K562 (cell line): ENCODE results near the gene INSYN2B. TPM values are rescaled to one million over a fixed set of nuclear protein-coding genes. Genes with fewer than 3 reads are reported as not detected.

Experiments used
- ATAC-seq: fragments of 200-7000 bp; cut with Tn5 transposase; 3 replicates; pipeline ENCODE4 v1.9.1; 2020; ENCODE audit warnings: moderate library complexity
- BruUV-seq: library from RNA; stranded (reverse); fragments of 400-500 nt; replicated peaks from 2 replicates; lab custom pipeline; 2021; lab: Mats Ljungman, UMichigan
- CTCF ChIA-PET: fragments of 300-600 bp; formaldehyde crosslinking; extraction: SDS; loops from one replicate; lab custom pipeline; 2021; ENCODE audit warnings: low intra/inter-chr PET ratio; lab: Yijun Ruan, JAX
- POLR2A ChIA-PET: fragments of 300-600, 350-650 bp; sonication (Branson Sonifier 250); formaldehyde crosslinking; extraction: SDS; loops from one replicate; lab custom pipeline; 2021; ENCODE audit warnings: antibody characterized with exemption, inconsistent platforms; lab: Yijun Ruan, JAX
- DNase-seq, 4 experiments: peaks; one replicate each; pipeline versions ENCODE4 v3.0.0 to v3.0.0-alpha.2; 2011 to 2018; ENCODE audit warnings: low spot score in 3 of 4, mixed read lengths in 3 of 4; ENCODE audit errors: extremely low read depth in 1 of 4
- FAIRE-seq: peaks from 2 replicates; lab custom pipeline; 2011; peaks lifted over from hg19 to GRCh38; lab: Jason Lieb, UNC
- H2AFZ ChIP-seq: 2 replicates; pipeline ENCODE4 v1.6.0; 2011; ENCODE audit warnings: low read depth, low read length, control low read depth, inconsistent platforms
- H3K27ac ChIP-seq: fragments of 200-600 bp; 3 replicates; pipeline ENCODE4 v1.8.0; 2011; ENCODE audit warnings: low read depth, mild to moderate bottlenecking, control low read depth, inconsistent platforms, low read length, moderate library complexity, mixed read lengths; ENCODE audit errors: extremely low read depth
- H3K27me3 ChIP-seq, 2 experiments: fragments of 300-600 bp in 1 of 2; 2 replicates in 1 of 2; 3 replicates in 1 of 2; pipeline versions ENCODE4 v1.6.0 to v1.8.0; 2011; ENCODE audit warnings: inconsistent platforms in 2 of 2, low read length in 2 of 2, mild to moderate bottlenecking in 1 of 2, mixed read lengths in 1 of 2, moderate library complexity in 1 of 2; ENCODE audit not compliant: control insufficient read depth in 2 of 2, insufficient read depth in 2 of 2
- H3K36me3 ChIP-seq: fragments of 300-600 bp; 3 replicates; pipeline ENCODE4 v1.8.0; 2011; ENCODE audit warnings: mild to moderate bottlenecking, low read length, inconsistent platforms; ENCODE audit not compliant: control insufficient read depth, insufficient read depth
- H3K4me1 ChIP-seq, 2 experiments: fragments of 200-600 bp in 1 of 2; replicated peaks in 1 of 2; 2 replicates in 1 of 2; 3 replicates in 1 of 2; pipeline versions ENCODE4 v1.5.1 to v1.8.0; 2011; ENCODE audit warnings: inconsistent platforms in 2 of 2, low read length in 2 of 2, mild to moderate bottlenecking in 1 of 2, mixed read lengths in 1 of 2, moderate library complexity in 1 of 2; ENCODE audit not compliant: control insufficient read depth in 2 of 2, insufficient read depth in 2 of 2
- H3K4me2 ChIP-seq: 2 replicates; pipeline ENCODE4 v1.6.1; 2011; ENCODE audit warnings: low read length, control low read depth, inconsistent platforms, mixed read lengths; ENCODE audit not compliant: insufficient read depth
- H3K4me3 ChIP-seq: fragments of 200-600 bp; sonication (generic), shearing (Covaris generic); 2 replicates; pipeline ENCODE4 v1.5.1; 2016; ENCODE audit warnings: control low read depth, inconsistent platforms
- H3K79me2 ChIP-seq: fragments of 200-600 bp; 3 replicates; pipeline ENCODE4 v1.8.0; 2011; ENCODE audit warnings: low read length, inconsistent platforms; ENCODE audit not compliant: control insufficient read depth, insufficient read depth
- H3K9ac ChIP-seq, 2 experiments: 2 replicates each; pipeline versions ENCODE4 v1.6.0 to v1.6.1; 2011; ENCODE audit warnings: low read depth in 2 of 2, low read length in 2 of 2, control low read depth in 1 of 2, inconsistent platforms in 1 of 2, mild to moderate bottlenecking in 1 of 2, mixed read lengths in 1 of 2; ENCODE audit not compliant: insufficient read depth in 1 of 2
- H3K9me1 ChIP-seq: one replicate; pipeline ENCODE4 v1.6.0; 2011; ENCODE audit warnings: inconsistent platforms, mild to moderate bottlenecking, low read length, moderate library complexity; ENCODE audit not compliant: control insufficient read depth, insufficient read depth
- H3K9me3 ChIP-seq: replicated peaks from 2 replicates; pipeline ENCODE4 v1.5.1; 2011; ENCODE audit warnings: low read depth, low read length, inconsistent platforms; ENCODE audit not compliant: control insufficient read depth, insufficient read depth
- H4K20me1 ChIP-seq: replicated peaks from 2 replicates; pipeline ENCODE4 v1.6.1; 2011; ENCODE audit warnings: low read length, inconsistent platforms, mixed read lengths; ENCODE audit not compliant: control insufficient read depth, insufficient read depth
- EP400 ChIP-seq: fragments of 450-650 bp; IDR thresholded peaks from 2 replicates; pipeline ENCODE4 v1.6.1; 2017; ENCODE audit warnings: antibody characterized with exemption, mild to moderate bottlenecking, moderate library complexity
- HDGF ChIP-seq: fragments of 450-650 bp; IDR thresholded peaks from 2 replicates; pipeline ENCODE4 v1.6.1; 2016
- HMGN3 ChIP-seq: IDR thresholded peaks from 2 replicates; pipeline ENCODE4 v1.6.1; 2011; ENCODE audit warnings: borderline replicate concordance, low read depth, mild to moderate bottlenecking, mixed read lengths, low read length; ENCODE audit not compliant: insufficient read length; ENCODE audit errors: extremely low read depth
- NCOA1 ChIP-seq: fragments of 450-650 bp; IDR thresholded peaks from 2 replicates; pipeline ENCODE4 v1.6.1; 2016; ENCODE audit warnings: low read depth
- SIX5 ChIP-seq, 2 experiments: IDR thresholded peaks; 2 replicates each; pipeline ENCODE4 v1.6.1; 2011; ENCODE audit warnings: low read length in 2 of 2, borderline replicate concordance in 1 of 2, low read depth in 1 of 2, mild to moderate bottlenecking in 1 of 2, moderate library complexity in 1 of 2; ENCODE audit not compliant: insufficient read depth in 1 of 2
- ZBTB7A ChIP-seq: IDR thresholded peaks from 2 replicates; pipeline ENCODE4 v1.6.1; 2011; ENCODE audit warnings: low read depth, mild to moderate bottlenecking, low read length, moderate library complexity, borderline replicate concordance; ENCODE audit not compliant: control insufficient read depth
- ZNF318 ChIP-seq, 2 experiments: fragments of 450-650 bp; IDR thresholded peaks; 2 replicates each; pipeline ENCODE4 v1.6.1; 2016; ENCODE audit warnings: mild to moderate bottlenecking in 2 of 2, borderline replicate concordance in 1 of 2, low read depth in 1 of 2, moderate library complexity in 1 of 2
- ZNF785 ChIP-seq: fragments of 250-450 bp; sonication (Bioruptor Pico); IDR thresholded peaks from 2 replicates; pipeline ENCODE4 v1.4.0; 2020; ENCODE audit warnings: mild to moderate bottlenecking
- WGBS: fragments of 100-300 bp; shearing (Covaris generic); methylation state at CpG from one replicate; pipeline ENCODE4 v1.1.6; 2016; ENCODE audit warnings: low coverage, mixed read lengths; ENCODE audit not compliant: insufficient coverage; ENCODE audit errors: missing lambda C conversion rate; 5-methylcytosine and 5-hydroxymethylcytosine counted together
- in situ Hi-C: fragments of 300-500 bp; cut with MboI; formaldehyde crosslinking; loops from 4 replicates; pipeline ENCODE4 v1.15.0; 2018; ENCODE audit warnings: inconsistent platforms, mixed read lengths
- intact Hi-C: fragments of 100-400 bp; cut with micrococcal nuclease; formaldehyde crosslinking; loops from 2 replicates; pipeline ENCODE4 v1.14.2; 2022
- polyA plus RNA-seq, 8 experiments: library from polyadenylated mRNA; depleted of rRNA in 4 of 8; stranded (reverse) in 5 of 8; unstranded in 3 of 8; fragments of >200 nt; fragmentation: Nextera tagmentation in 2 of 8; fragmentation: Illumina TruSeq in 1 of 8; extraction: Ambion mirVana in 2 of 8; extraction: Trizol in 1 of 8; gene quantifications; 2 replicates each; pipeline versions ENCODE4 v1.2.1 to v1.2.3, GENCODE V29; 2011 to 2014; ENCODE audit warnings: inconsistent platforms in 1 of 8, missing spikeins in 1 of 8
- total RNA-seq, 7 experiments: library from RNA; depleted of rRNA in 6 of 7; stranded (reverse); fragments of >200 nt in 6 of 7; fragmentation: Illumina TruSeq in 2 of 7; extraction: Trizol in 2 of 7; gene quantifications; 2 replicates each; pipeline versions ENCODE4 v1.2.1 to v1.2.3, GENCODE V29; 2011 to 2021; ENCODE audit warnings: low replicate concordance in 1 of 7
- TF ChIP-seq, protein P1 (sequence below), 2 experiments: fragments of 450-650 bp in 1 of 2; sonication (generic) in 1 of 2; formaldehyde crosslinking; conservative IDR thresholded peaks; 2 replicates each; pipeline versions ENCODE4 v1.4.0 to v1.8.1; 2020 to 2022; ENCODE audit warnings: mild to moderate bottlenecking in 1 of 2, missing genetic modification reagents in 1 of 2

Gene INSYN2B
- total and polyA plus RNA-seq, 9 of the 15 experiments (the other 6 are each of a cell fraction or from before 2014, with no cell fraction given), result not detected

- TF ChIP-seq ZBTB7A (no peak), HMGN3 (no peak)
- TF ChIP-seq, all 486 proteins: peak for 0
Observed at GRCh38 chr5:170011751-170012150, 31.5 kb upstream of the INSYN2B start (continued).

GRCh38 chr5:170010595-170010994, 30.3 kb upstream of the INSYN2B start:
- H3K4me2 ChIP-seq, result no peak overlapping the region
- no TSS peak for BruUV-seq
- WGBS, result 5% methylated on average over 4 of the region's 4 CpGs
- ChIA-PET CTCF (no interaction called here), POLR2A (interaction anchor here (0.8 to 1.3 kb wide), 2 partner anchors 19 to 25 kb away, joined by 3 read pairs; no protein-coding TSS in a partner anchor)
- H3K9me3 ChIP-seq, result no peaks in the 10 kb centered on the region
- H3K27ac ChIP-seq, result no peak overlapping the region
- ATAC-seq (no peak), FAIRE-seq (no peak), DNase-seq (no peak)
- intact Hi-C loops (no loop called here), in situ Hi-C loops (no loop called here)
- no peak overlapping the region for H2AFZ ChIP-seq
- H3K79me2 ChIP-seq, result no peaks in the 10 kb centered on the region
- H3K4me1 ChIP-seq, result no peaks in the 10 kb centered on the region
- no peaks in the 10 kb centered on the region for H3K9me1 ChIP-seq
- H3K36me3 ChIP-seq, result no peaks in the 10 kb centered on the region
- H3K27me3 ChIP-seq, result no peaks in the 10 kb centered on the region
- H3K4me3 ChIP-seq, result no peak overlapping the region
- H3K9ac ChIP-seq, result no peak overlapping the region
- H4K20me1 ChIP-seq, result no peaks in the 10 kb centered on the region
- no peak for TF ChIP-seq HDGF
- TF ChIP-seq, protein P1, sequence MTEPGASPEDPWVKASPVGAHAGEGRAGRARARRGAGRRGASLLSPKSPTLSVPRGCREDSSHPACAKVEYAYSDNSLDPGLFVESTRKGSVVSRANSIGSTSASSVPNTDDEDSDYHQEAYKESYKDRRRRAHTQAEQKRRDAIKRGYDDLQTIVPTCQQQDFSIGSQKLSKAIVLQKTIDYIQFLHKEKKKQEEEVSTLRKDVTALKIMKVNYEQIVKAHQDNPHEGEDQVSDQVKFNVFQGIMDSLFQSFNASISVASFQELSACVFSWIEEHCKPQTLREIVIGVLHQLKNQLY (CRISPR knock-in tag; conservative IDR thresholded peaks at IDR 0.05), result no peak
- no peak for TF ChIP-seq EP400
- TF ChIP-seq NCOA1, result no peak
- no peak for TF ChIP-seq ZNF318 (IDR thresholded peaks at IDR 0.05; ENCODE audit: borderline replicate concordance in 1 of 2, low read depth in 1 of 2)
- TF ChIP-seq ZNF785 (CRISPR knock-in tag), result no peak
- TF ChIP-seq SIX5 (IDR thresholded peaks at IDR 0.05; ENCODE audit: borderline replicate concordance in 1 of 2, insufficient read depth in 1 of 2, low read depth in 1 of 2, low read length in 2 of 2), result no peak
